HEK293 (cell line): ENCODE results near the gene DTWD2.

Source experiments
- ATF2 ChIP-seq: fragments of 450-650 bp; formaldehyde crosslinking; IDR thresholded peaks from 2 replicates; pipeline ENCODE4 v1.5.1; 2016; ENCODE audit warnings: missing biosample characterization, missing genetic modification characterization, low read depth
- BCL11B ChIP-seq: fragments of 450-650 bp; formaldehyde crosslinking; IDR thresholded peaks from 2 replicates; pipeline ENCODE4 v1.5.1; 2016; ENCODE audit warnings: low read depth, missing biosample characterization, missing genetic modification characterization
- EGR2 ChIP-seq: fragments of 450-650 bp; formaldehyde crosslinking; IDR thresholded peaks from 2 replicates; pipeline ENCODE4 v1.5.1; 2016; ENCODE audit warnings: low read depth, missing biosample characterization, missing genetic modification characterization
- HOXA7 ChIP-seq: sonication (generic); formaldehyde crosslinking; IDR thresholded peaks from 2 replicates; pipeline ENCODE4 v1.8.1; 2022; ENCODE audit warnings: missing genetic modification reagents, borderline replicate concordance
- INSM2 ChIP-seq: fragments of 450-650 bp; formaldehyde crosslinking; IDR thresholded peaks from 2 replicates; pipeline ENCODE4 v1.5.1; 2016; ENCODE audit warnings: missing biosample characterization, missing genetic modification characterization
- OSR2 ChIP-seq: fragments of 450-650 bp; formaldehyde crosslinking; IDR thresholded peaks from 2 replicates; pipeline ENCODE4 v1.5.1; 2016; ENCODE audit warnings: missing biosample characterization, missing genetic modification characterization
- PRDM4 ChIP-seq: fragments of 450-650 bp; formaldehyde crosslinking; IDR thresholded peaks from 2 replicates; pipeline ENCODE4 v1.5.1; 2017; ENCODE audit warnings: missing biosample characterization, missing genetic modification characterization
- TCF7L2 ChIP-seq: IDR thresholded peaks from 2 replicates; pipeline ENCODE4 v1.6.1; 2011; ENCODE audit warnings: low read depth, mild to moderate bottlenecking, inconsistent platforms, low read length, moderate library complexity, borderline replicate concordance
- ZBTB21 ChIP-seq: fragments of 450-650 bp; formaldehyde crosslinking; IDR thresholded peaks from 2 replicates; pipeline ENCODE4 v1.5.1; 2017; ENCODE audit warnings: missing biosample characterization, missing genetic modification characterization
- ZNF133 ChIP-seq: fragments of 450-650 bp; formaldehyde crosslinking; IDR thresholded peaks from 2 replicates; pipeline ENCODE4 v1.5.1; 2016; ENCODE audit warnings: missing biosample characterization, missing genetic modification characterization
- ZNF138 ChIP-seq: fragments of 450-650 bp; formaldehyde crosslinking; IDR thresholded peaks from 2 replicates; pipeline ENCODE4 v1.5.1; 2016; ENCODE audit warnings: missing biosample characterization, missing genetic modification characterization, borderline replicate concordance
- ZNF169 ChIP-seq: fragments of 450-650 bp; formaldehyde crosslinking; IDR thresholded peaks from 2 replicates; pipeline ENCODE4 v1.5.1; 2016; ENCODE audit warnings: missing biosample characterization, missing genetic modification characterization
- ZNF202 ChIP-seq: fragments of 450-650 bp; formaldehyde crosslinking; IDR thresholded peaks from 2 replicates; pipeline ENCODE4 v1.5.1; 2016; ENCODE audit warnings: missing biosample characterization, missing genetic modification characterization, borderline replicate concordance
- ZNF280C ChIP-seq: fragments of 450-650 bp; formaldehyde crosslinking; IDR thresholded peaks from 2 replicates; pipeline ENCODE4 v1.5.1; 2016; ENCODE audit warnings: missing biosample characterization, missing genetic modification characterization
- ZNF366 ChIP-seq: fragments of 450-650 bp; formaldehyde crosslinking; conservative IDR thresholded peaks from 2 replicates; pipeline ENCODE4 v1.5.1; 2016; ENCODE audit warnings: missing biosample characterization, missing genetic modification characterization
- ZNF416 ChIP-seq: fragments of 450-650 bp; formaldehyde crosslinking; IDR thresholded peaks from 2 replicates; pipeline ENCODE4 v1.5.1; 2016; ENCODE audit warnings: missing biosample characterization, missing genetic modification characterization
- ZNF423 ChIP-seq: fragments of 450-650 bp; formaldehyde crosslinking; IDR thresholded peaks from 2 replicates; pipeline ENCODE4 v1.5.1; 2016; ENCODE audit warnings: missing biosample characterization, missing genetic modification characterization
- ZNF449 ChIP-seq: fragments of 450-650 bp; formaldehyde crosslinking; IDR thresholded peaks from 2 replicates; pipeline ENCODE4 v1.5.1; 2017; ENCODE audit warnings: missing biosample characterization, mild to moderate bottlenecking, missing genetic modification characterization, moderate library complexity
- ZNF48 ChIP-seq: fragments of 450-650 bp; formaldehyde crosslinking; IDR thresholded peaks from 2 replicates; pipeline ENCODE4 v1.5.1; 2016; ENCODE audit warnings: missing biosample characterization, missing genetic modification characterization
- ZNF518A ChIP-seq: fragments of 450-650 bp; formaldehyde crosslinking; conservative IDR thresholded peaks from 2 replicates; pipeline ENCODE4 v1.5.1; 2016; ENCODE audit warnings: low read depth, missing biosample characterization, missing genetic modification characterization
- ZNF571 ChIP-seq: fragments of 450-650 bp; formaldehyde crosslinking; IDR thresholded peaks from 2 replicates; pipeline ENCODE4 v1.5.0; 2017; ENCODE audit warnings: missing biosample characterization, missing genetic modification characterization
- ZNF610 ChIP-seq: fragments of 450-650 bp; formaldehyde crosslinking; IDR thresholded peaks from 2 replicates; pipeline ENCODE4 v1.5.1; 2016; ENCODE audit warnings: missing biosample characterization, missing genetic modification characterization, borderline replicate concordance
- ZNF677 ChIP-seq: fragments of 450-650 bp; IDR thresholded peaks from 2 replicates; pipeline ENCODE4 v1.5.0; 2018; ENCODE audit warnings: missing biosample characterization, mild to moderate bottlenecking, missing genetic modification characterization, moderate library complexity
- ZNF707 ChIP-seq: fragments of 450-650 bp; formaldehyde crosslinking; IDR thresholded peaks from 2 replicates; pipeline ENCODE4 v1.5.1; 2016; ENCODE audit warnings: missing biosample characterization, missing genetic modification characterization
- ZNF747 ChIP-seq: fragments of 450-650 bp; formaldehyde crosslinking; IDR thresholded peaks from 2 replicates; pipeline ENCODE4 v1.5.1; 2016; ENCODE audit warnings: missing biosample characterization, missing genetic modification characterization
- ZNF768 ChIP-seq: fragments of 450-650 bp; formaldehyde crosslinking; IDR thresholded peaks from 2 replicates; pipeline ENCODE4 v1.5.1; 2018; ENCODE audit warnings: missing biosample characterization, mild to moderate bottlenecking, missing genetic modification characterization
- ZNF785 ChIP-seq: fragments of 450-650 bp; formaldehyde crosslinking; IDR thresholded peaks from 2 replicates; pipeline ENCODE4 v1.5.1; 2016; ENCODE audit warnings: missing biosample characterization, missing genetic modification characterization

DTWD2 gene

GRCh38 chr5:118933703-118934102, 54.6 kb downstream of the DTWD2 start (continued):
- TF ChIP-seq ZNF48 (tag by site-specific recombination) (no peak), INSM2 (tag by site-specific recombination) (no peak), ZNF610 (tag by site-specific recombination) (0 out of 2 replicates have a peak, but pooled peaks have one; percentile 37), ZNF747 (tag by site-specific recombination) (no peak), ZNF366 (tag by site-specific recombination) (no peak; the same call in 1 of the 2 replicates), ZNF571 (no peak), ZNF518A (peak; percentile 90), ZNF768 (tag by site-specific recombination) (no peak), ZNF138 (peak; percentile 74; the same call in 1 of the 2 replicates), ZNF785 (tag by site-specific recombination) (no peak), ZNF423 (no peak), EGR2 (no peak), ZNF280C (tag by site-specific recombination) (no peak), ZNF133 (no peak), ZNF416 (tag by site-specific recombination) (no peak), TCF7L2 (no peak), ZNF707 (no peak), BCL11B (no peak), ZBTB21 (tag by site-specific recombination) (0 out of 2 replicates have a peak, but pooled peaks have one; percentile 39), ATF2 (tag by site-specific recombination) (no peak), ZNF677 (tag by site-specific recombination) (no peak), OSR2 (tag by site-specific recombination) (no peak), ZNF169 (tag by site-specific recombination) (no peak), ZNF202 (tag by site-specific recombination) (peak; percentile 98), ZNF449 (no peak), HOXA7 (CRISPR knock-in tag) (no peak), PRDM4 (tag by site-specific recombination) (no peak)
